22Rv1 (cell line): ENCODE data around the gene IRS2.

ENCODE experiments used
- ZFX ChIP-seq: fragments of 450-650 bp; IDR thresholded peaks from 2 replicates; pipeline ENCODE4 v1.6.1; 2017; ENCODE audit warnings: antibody characterized with exemption, borderline replicate concordance
- TF ChIP-seq, protein P1 (sequence below): fragments of 450-650 bp; IDR thresholded peaks from 2 replicates; pipeline ENCODE4 v1.5.1; 2017; ENCODE audit warnings: mild to moderate bottlenecking

DNA sequence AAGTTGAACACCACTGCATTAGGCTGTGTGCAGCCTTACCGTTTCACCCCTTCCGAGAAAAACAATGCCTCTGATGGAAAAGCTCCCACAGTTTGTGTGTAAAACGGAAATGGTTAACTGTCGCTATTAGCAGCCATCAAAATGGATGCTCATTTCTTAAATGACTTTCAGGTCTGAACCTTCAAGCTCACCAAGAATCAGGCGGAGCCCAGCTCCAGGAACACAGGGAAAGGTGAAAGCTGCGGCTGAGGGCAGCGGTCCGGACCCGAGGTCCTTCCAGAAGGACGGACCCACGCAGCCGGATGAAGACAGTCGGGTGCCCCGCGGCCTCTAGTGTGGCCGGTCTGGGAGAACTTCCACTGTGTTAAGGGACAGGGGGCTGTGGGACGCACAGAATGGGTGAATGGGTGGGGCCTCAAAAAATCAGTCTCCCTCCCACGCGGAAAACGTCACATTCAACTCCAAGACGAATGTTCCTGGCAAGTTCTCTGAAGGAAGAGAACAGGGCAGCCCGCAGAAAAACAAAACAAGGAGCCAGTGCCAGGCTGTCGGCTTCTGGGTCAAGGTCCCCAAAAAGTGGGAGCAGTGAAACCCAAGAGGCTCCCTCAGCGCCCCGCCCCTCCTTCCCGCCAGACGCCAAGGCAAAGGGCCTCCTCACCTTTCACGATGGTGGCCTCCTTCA is 4.9 kb downstream of the IRS2 start:
- TF ChIP-seq, protein P1, sequence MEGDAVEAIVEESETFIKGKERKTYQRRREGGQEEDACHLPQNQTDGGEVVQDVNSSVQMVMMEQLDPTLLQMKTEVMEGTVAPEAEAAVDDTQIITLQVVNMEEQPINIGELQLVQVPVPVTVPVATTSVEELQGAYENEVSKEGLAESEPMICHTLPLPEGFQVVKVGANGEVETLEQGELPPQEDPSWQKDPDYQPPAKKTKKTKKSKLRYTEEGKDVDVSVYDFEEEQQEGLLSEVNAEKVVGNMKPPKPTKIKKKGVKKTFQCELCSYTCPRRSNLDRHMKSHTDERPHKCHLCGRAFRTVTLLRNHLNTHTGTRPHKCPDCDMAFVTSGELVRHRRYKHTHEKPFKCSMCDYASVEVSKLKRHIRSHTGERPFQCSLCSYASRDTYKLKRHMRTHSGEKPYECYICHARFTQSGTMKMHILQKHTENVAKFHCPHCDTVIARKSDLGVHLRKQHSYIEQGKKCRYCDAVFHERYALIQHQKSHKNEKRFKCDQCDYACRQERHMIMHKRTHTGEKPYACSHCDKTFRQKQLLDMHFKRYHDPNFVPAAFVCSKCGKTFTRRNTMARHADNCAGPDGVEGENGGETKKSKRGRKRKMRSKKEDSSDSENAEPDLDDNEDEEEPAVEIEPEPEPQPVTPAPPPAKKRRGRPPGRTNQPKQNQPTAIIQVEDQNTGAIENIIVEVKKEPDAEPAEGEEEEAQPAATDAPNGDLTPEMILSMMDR, result no peak
- no peak for TF ChIP-seq ZFX
